CD14-positive monocyte (primary cell): Measurements from ENCODE around the gene TOGARAM2. TPM values are rescaled to one million over a fixed set of nuclear protein-coding genes. Genes with fewer than 3 reads are reported as not detected.

ENCODE experiments used
- DNase-seq, 3 donors: peaks; one replicate each; pipeline ENCODE4 v3.0.0-alpha.2; 2011 to 2022
- H2AFZ ChIP-seq: 2 replicates; pipeline ENCODE4 v1.6.0; 2012; ENCODE audit warnings: mild to moderate bottlenecking, low read depth, low read length, inconsistent platforms; ENCODE audit not compliant: insufficient read depth, poor library complexity, severe bottlenecking
- H3K27ac ChIP-seq, 2 donors: 1 replicate in 1 of 2; 2 replicates in 1 of 2; pipeline ENCODE4 v1.5.1; 2012 to 2013; ENCODE audit warnings: low read length in 2 of 2, control low read depth in 1 of 2, inconsistent platforms in 1 of 2, low read depth in 1 of 2, mild to moderate bottlenecking in 1 of 2
- H3K27me3 ChIP-seq, 2 donors: one replicate each; pipeline versions ENCODE4 v1.6.0 to v1.6.1; 2011 to 2013; ENCODE audit warnings: low read length in 2 of 2; ENCODE audit not compliant: control insufficient read depth in 2 of 2, insufficient read depth in 2 of 2
- H3K36me3 ChIP-seq, 2 donors: replicated peaks in 1 of 2; 1 replicate in 1 of 2; 2 replicates in 1 of 2; pipeline versions ENCODE4 v1.5.1 to v1.6.1; 2012 to 2013; ENCODE audit warnings: low read length in 2 of 2, control low read depth in 1 of 2, inconsistent platforms in 1 of 2, mild to moderate bottlenecking in 1 of 2; ENCODE audit not compliant: insufficient read depth in 2 of 2, control insufficient read depth in 1 of 2
- H3K4me1 ChIP-seq, 2 donors: 1 replicate in 1 of 2; 2 replicates in 1 of 2; pipeline versions ENCODE4 v1.5.1 to v1.6.1; 2012 to 2013; ENCODE audit warnings: low read length in 2 of 2, control low read depth in 1 of 2, inconsistent platforms in 1 of 2, mild to moderate bottlenecking in 1 of 2, moderate library complexity in 1 of 2; ENCODE audit not compliant: insufficient read depth in 2 of 2, control insufficient read depth in 1 of 2
- H3K4me2 ChIP-seq: replicated peaks from 2 replicates; pipeline ENCODE3; 2012; ENCODE audit warnings: low read length, moderate library complexity, mild to moderate bottlenecking; ENCODE audit not compliant: poor library complexity, severe bottlenecking; ENCODE audit errors: extremely low read depth
- H3K4me3 ChIP-seq, 3 experiments: fragments of 200-600 bp in 1 of 3; sonication (generic) in 1 of 3; replicated peaks in 1 of 3; 1 replicate in 2 of 3; 2 replicates in 1 of 3; pipeline ENCODE4 v1.5.1; 2011 to 2013; ENCODE audit warnings: low read length in 3 of 3, mild to moderate bottlenecking in 3 of 3, control low read depth in 2 of 3, low read depth in 2 of 3, inconsistent platforms in 1 of 3, moderate library complexity in 1 of 3
- H3K79me2 ChIP-seq: 2 replicates; pipeline ENCODE4 v1.6.0; 2012; ENCODE audit warnings: mild to moderate bottlenecking, control low read depth, inconsistent platforms, low read length, moderate library complexity; ENCODE audit not compliant: insufficient read depth
- H3K9ac ChIP-seq: 2 replicates; pipeline ENCODE4 v1.6.0; 2017; ENCODE audit warnings: low read length, mild to moderate bottlenecking; ENCODE audit not compliant: insufficient read depth, poor library complexity, severe bottlenecking
- H3K9me3 ChIP-seq, 2 donors: replicated peaks in 1 of 2; 1 replicate in 1 of 2; 2 replicates in 1 of 2; pipeline versions ENCODE4 v1.5.1 to v1.6.1; 2012 to 2013; ENCODE audit warnings: low read length in 2 of 2, control low read depth in 1 of 2; ENCODE audit not compliant: control insufficient read depth in 1 of 2, insufficient read depth in 1 of 2
- H4K20me1 ChIP-seq: 2 replicates; pipeline ENCODE4 v1.6.0; 2012; ENCODE audit warnings: mild to moderate bottlenecking, low read length, control low read depth, moderate library complexity; ENCODE audit not compliant: insufficient read depth
- H3K27ac Mint-ChIP-seq, 7 donors: one replicate each; pipeline ENCODE4 v1.8.0; 2020; ENCODE audit warnings: mild to moderate bottlenecking in 7 of 7, mixed read lengths in 7 of 7, moderate library complexity in 6 of 7, inconsistent platforms in 2 of 7
- H3K27me3 Mint-ChIP-seq, 3 donors: one replicate each; pipeline ENCODE4 v1.8.0; 2021 to 2022; ENCODE audit warnings: low read depth in 3 of 3, mild to moderate bottlenecking in 3 of 3, mixed read lengths in 3 of 3, moderate library complexity in 3 of 3, inconsistent platforms in 1 of 3
- H3K36me3 Mint-ChIP-seq, 2 donors: one replicate each; pipeline ENCODE4 v1.8.0; 2020; ENCODE audit warnings: mixed read lengths in 2 of 2, inconsistent platforms in 1 of 2, mild to moderate bottlenecking in 1 of 2
- H3K4me1 Mint-ChIP-seq: one replicate; pipeline ENCODE4 v1.8.0; 2020; ENCODE audit warnings: mild to moderate bottlenecking, mixed read lengths
- H3K4me3 Mint-ChIP-seq, 2 donors: one replicate each; pipeline ENCODE4 v1.8.0; 2020; ENCODE audit warnings: mild to moderate bottlenecking in 2 of 2, mixed read lengths in 2 of 2, moderate library complexity in 1 of 2
- H3K9me3 Mint-ChIP-seq, 7 donors: one replicate each; pipeline ENCODE4 v1.8.0; 2020 to 2022; ENCODE audit warnings: mixed read lengths in 7 of 7, mild to moderate bottlenecking in 6 of 7, moderate library complexity in 6 of 7, inconsistent platforms in 2 of 7
- CTCF ChIP-seq: fragments of 200-600 bp; IDR thresholded peaks from one replicate; pipeline ENCODE4 v1.8.0; 2022; ENCODE audit warnings: antibody characterized with exemption, mild to moderate bottlenecking
- WGBS: methylation state at CpG from one replicate; pipeline ENCODE4 v1.1.5; 2013; ENCODE audit warnings: missing lambda C conversion rate; ENCODE audit not compliant: insufficient coverage; 5-methylcytosine and 5-hydroxymethylcytosine counted together
- intact Hi-C, 2 donors: fragments of 100-400 bp; cut with micrococcal nuclease; formaldehyde crosslinking; loops; one replicate each; pipeline versions ENCODE4 v1.15.0 to v1.15.1; 2023
- polyA plus RNA-seq, 3 donors: library from polyadenylated mRNA; depleted of rRNA in 1 of 3; unstranded in 2 of 3; stranded (reverse) in 1 of 3; fragments of 300-500 nt in 2 of 3; fragments of >200 nt in 1 of 3; fragmentation: Illumina TruSeq in 2 of 3; gene quantifications; 1 replicate in 2 of 3; 2 replicates in 1 of 3; pipeline ENCODE4 v1.2.3, GENCODE V29; 2012 to 2021

The TOGARAM2 gene
- polyA plus RNA-seq, 3 donors: 0.23 to 5.5 TPM; not detected in 1

GRCh38 chr2:29096969-29097368 is 115.9 kb downstream of the TOGARAM2 start:
- Histone ChIP-seq H3K27me3 (no peaks in the 10 kb centered on the region), H3K27ac (no peak overlapping the region), H3K4me1 (no peaks in the 10 kb centered on the region), H3K9me3 (no peaks in the 10 kb centered on the region), H3K4me3 (no peak overlapping the region), H3K9ac (no peak overlapping the region), H3K36me3 (no peaks in the 10 kb centered on the region), H4K20me1 (no peaks in the 10 kb centered on the region), H3K4me2 (no peak overlapping the region), H2AFZ (no peak overlapping the region), H3K79me2 (no peaks in the 10 kb centered on the region)
- H3K27me3 Mint-ChIP-seq: peaks cover 4 to 7% (median 4%) of the 10 kb centered on the region in 3 donors
- H3K27ac Mint-ChIP-seq: peak overlapping the region in 1 of 7 donors; percentile 13
- H3K4me3 Mint-ChIP-seq: no peak overlapping the region
- DNase-seq: peak in 1 of 3 donors; percentile 21
- 68% methylated on average over 4 of the region's 8 CpGs for WGBS
- no peaks in the 10 kb centered on the region for H3K4me1 Mint-ChIP-seq
- intact Hi-C loops: no loop called here
- peaks cover 0 to 2% (median 0%) of the 10 kb centered on the region in 7 donors for H3K9me3 Mint-ChIP-seq
- H3K36me3 Mint-ChIP-seq: no peaks in the 10 kb centered on the region
- TF ChIP-seq CTCF: no peak

- Histone ChIP-seq H2AFZ (no peak overlapping the region), H3K79me2 (no peaks in the 10 kb centered on the region), H3K27me3 (no peaks in the 10 kb centered on the region), H3K36me3 (no peaks in the 10 kb centered on the region), H3K4me2 (no peak overlapping the region), H3K4me3 (no peak overlapping the region), H3K9ac (no peak overlapping the region), H3K9me3 (no peaks in the 10 kb centered on the region), H3K4me1 (no peaks in the 10 kb centered on the region), H4K20me1 (no peaks in the 10 kb centered on the region), H3K27ac (no peak overlapping the region)
- no peaks in the 10 kb centered on the region for H3K4me1 Mint-ChIP-seq
- H3K27ac Mint-ChIP-seq: no peak overlapping the region
- H3K27me3 Mint-ChIP-seq: peaks cover 4 to 9% (median 4%) of the 10 kb centered on the region in 3 donors
- WGBS: no CpG with 5 or more reads among the region's 6 CpGs
- DNase-seq: no peak
- no peaks in the 10 kb centered on the region for H3K36me3 Mint-ChIP-seq
- intact Hi-C loops: no loop called here
- H3K4me3 Mint-ChIP-seq: no peak overlapping the region
- no peak for TF ChIP-seq CTCF
- peaks cover 0 to 1% (median 0%) of the 10 kb centered on the region in 7 donors for H3K9me3 Mint-ChIP-seq
Measured at GRCh38 chr2:29097569-29097968, 116.5 kb downstream of the TOGARAM2 start.
